ENCODE data around the gene ARPP19.
A peak's percentile ranks its signal among the peaks of the same experiment; 100 is the strongest.
"Not testable (repeated sequence)": the region's sequence is repeated elsewhere in the genome, so short reads cannot be mapped to it uniquely, and the experiment has no call there.

Gene ARPP19

DNA sequence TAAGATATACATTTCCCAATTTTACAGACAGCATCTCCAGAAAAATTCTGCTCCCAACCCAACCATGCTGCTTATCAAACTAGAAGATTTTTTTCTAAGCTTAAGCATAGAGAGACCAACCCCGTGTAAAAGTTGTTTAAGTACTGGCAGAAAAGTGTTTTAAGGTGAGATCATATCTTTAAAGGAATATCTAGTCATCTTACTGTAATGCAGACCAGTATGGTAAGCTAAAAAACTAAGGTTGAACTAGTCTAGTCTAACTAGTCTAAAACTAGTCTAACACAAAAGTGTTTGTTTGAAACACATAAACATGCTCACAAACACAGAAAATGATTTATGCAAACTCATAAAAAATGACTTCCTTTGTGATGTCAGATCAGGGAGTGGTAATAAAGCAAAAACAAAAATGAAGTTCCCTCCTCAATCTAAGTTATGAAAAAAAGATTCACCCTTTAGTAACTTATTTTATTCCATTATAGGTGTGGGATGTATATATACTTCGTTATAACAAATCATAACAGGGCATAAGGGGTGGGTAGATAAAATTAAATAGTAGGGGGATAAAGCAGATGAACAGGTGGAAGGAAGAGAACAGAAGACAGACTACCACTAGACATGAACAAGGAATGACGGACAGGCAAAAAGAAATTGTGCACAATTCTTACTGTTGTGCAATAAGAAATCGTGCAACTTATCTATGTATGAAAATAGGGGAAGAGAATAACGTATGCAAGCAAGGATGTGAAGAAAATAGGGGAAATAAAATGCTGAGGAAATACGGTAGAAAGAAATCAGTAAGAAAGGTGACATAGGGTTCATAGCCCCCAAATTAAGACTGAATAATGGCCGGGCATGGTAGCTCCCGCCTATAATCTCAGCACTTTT lies 50.1 kb downstream of the ARPP19 start:
- intact Hi-C loops (cut with DNase I): no loop called here
- DNase-seq: no peak

DNA sequence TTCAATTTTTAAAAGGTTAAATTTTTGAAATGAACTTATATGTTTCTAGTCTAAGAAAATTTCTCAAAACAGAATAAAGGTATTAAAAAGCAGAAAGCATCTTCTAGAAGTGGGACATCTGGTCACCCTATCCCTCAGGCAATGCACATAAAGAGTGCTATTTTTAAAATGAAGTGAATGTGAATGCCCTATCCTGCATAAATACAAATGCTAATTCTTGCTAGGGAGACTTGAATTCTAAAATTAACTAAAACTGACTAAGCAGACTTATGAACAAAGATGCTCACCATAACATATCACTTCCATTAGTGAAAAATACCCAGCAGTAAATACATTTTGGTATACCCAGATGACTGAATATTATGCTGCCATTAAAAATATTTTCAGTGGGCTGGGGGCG lies 51.8 kb downstream of the ARPP19 start:
- DNase-seq: no peak
- intact Hi-C loops (cut with DNase I): no loop called here

DNA sequence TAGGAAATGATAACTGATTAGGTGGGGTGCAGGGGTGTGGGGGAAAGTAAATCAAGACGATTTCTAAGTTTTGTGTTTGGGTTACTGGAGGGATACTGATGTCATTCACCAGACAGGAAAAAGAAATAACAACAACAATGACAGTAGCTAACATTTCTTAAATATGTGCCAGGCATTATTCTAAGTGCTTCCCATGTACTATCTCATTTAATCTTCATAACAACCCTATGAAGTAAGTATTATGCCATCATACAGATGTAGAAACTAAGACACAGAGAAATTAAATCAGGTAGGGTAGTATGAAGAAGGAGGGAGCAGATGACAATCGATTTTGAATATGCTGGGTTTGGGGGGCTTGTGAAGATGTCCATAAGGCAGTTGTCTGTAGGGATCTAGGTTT lies 53.5 kb downstream of the ARPP19 start:
- intact Hi-C loops (cut with DNase I): no loop called here
- DNase-seq: no peak

DNA sequence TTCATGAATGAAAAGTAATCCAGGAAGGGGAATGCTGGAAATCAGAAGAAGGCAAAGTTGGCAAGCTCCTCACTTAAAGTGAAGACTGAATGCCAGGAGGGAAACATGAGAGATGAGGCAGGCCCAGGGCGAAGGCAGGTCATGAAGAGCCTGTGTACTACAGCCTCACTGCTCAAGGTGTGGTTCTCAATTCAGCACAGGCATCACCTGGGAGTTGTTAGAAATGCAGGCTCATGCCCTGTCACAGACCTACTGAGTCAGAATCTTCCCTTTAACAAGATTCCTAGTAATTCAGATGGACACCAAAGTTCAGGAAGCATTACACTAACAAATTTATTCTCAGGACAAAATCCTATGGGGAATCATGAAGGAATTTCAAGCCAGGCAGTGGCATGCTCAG lies 54.3 kb downstream of the ARPP19 start:
- DNase-seq: no peak
- intact Hi-C loops (cut with DNase I): no loop called here

DNA sequence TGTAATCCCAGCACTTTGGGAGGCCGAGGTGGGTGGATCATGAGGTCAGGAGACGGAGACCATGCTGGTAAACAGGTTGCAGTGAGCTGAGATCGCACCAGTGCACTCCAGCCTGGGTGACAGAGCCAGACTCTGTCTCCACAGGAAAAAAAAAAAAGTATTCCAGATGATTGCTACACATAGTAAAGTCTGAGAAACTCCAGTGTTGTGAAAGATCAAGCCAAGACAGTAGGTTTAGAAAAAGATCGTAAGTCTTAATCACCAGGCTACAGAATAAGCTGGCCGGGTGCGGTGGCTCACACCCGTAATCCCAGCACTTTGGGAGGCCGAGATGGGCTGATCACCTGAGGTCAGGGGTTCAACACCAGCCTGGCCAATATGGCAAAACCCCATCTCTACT lies 56.0 kb downstream of the ARPP19 start:
- DNase-seq; intact Hi-C loops (cut with DNase I): not testable (repeated sequence)

DNA sequence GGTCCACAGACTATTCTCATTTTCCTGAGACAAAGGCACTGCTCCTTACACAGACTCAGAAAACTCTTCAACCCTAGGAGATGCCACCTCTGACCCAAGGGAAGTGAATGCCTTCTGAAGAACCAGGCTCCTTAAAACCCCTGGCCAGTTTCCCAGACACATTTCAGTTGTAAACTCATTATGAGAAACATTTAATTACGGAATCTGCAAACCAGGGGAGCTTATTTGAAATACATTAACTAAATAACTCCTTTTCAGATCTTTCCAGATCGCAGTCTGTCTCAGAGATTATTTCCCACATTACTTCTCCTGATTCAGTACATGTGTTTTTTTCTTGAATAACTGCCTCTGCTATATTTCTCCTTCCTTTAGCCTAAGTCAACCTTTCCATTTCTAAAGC lies 57.7 kb downstream of the ARPP19 start:
- DNase-seq: no peak
- intact Hi-C loops (cut with DNase I): no loop called here

DNA sequence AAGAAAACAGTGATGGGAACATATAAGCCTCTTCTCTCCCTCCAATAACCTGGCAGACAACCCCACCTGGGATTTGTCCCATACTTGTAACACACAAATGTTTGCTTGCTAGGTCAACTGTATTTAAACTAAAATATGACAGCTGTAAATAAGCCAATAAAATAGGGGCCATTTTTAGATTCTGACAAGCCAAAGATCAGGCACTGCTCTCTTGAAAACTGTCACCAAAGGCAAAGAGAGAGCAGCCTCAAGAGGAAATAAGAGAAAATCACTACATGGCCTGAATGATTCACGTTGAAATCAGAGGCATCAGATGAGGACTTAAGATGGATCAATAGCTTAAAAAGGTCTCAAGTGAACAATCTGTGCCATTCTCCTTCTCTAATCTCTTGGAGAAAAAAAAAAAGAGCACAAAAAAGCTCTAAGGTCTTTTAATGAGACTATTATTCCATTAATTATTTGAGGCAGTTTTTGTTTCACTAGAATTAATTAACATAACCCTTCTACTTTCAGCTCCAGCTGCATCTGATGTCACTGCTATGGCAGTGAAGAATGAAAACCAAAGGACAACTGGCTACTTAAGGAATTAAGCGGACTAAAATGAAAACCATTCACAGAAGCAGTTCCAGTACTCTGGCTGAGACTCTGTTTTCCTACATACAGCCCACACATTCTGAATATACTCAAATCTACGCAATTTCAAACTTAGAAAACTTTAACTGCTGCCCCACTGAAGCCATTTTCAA lies 59.2 kb downstream of the ARPP19 start:
- intact Hi-C loops (cut with DNase I): no loop called here
- no peak for DNase-seq

DNA sequence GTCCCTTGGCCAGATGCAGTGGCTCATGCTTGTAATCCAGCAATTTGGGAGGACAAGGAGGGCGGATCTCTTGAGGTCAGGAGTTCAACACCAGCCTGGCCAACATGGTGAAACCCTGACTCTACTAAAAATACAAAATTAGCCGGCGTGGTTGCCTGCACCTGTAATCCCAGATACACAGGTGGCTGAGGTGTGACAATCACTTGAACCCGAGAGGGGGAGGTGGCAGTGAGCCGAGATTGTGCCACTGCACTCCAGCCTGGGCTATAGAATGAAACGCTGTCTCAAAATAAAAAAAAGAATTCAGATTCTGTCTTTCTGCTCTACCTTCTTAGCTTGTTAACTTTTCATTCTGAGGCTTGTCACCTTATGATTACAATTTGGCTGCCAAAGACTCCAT lies 62.3 kb downstream of the ARPP19 start:
- intact Hi-C loops (cut with DNase I): no loop called here

DNA sequence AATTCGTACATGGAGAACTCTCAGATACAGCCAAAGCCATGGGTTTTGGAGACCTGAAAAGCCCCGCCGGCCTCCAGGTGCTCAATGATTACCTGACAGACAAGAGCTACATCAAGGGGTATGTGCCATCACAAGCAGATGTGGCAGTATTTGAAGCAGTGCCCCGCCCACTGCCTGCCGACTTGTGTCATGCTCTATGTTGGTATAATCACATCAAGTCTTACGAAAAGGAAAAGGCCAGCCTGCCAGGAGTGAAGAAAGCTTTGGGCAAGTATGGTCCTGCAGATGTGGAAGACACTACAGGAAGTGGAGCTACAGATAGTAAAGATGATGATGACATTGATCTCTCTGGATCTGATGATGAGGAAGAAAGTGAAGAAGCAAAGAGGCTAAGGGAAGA lies 63.7 kb downstream of the ARPP19 start:
- intact Hi-C loops (cut with DNase I): no loop called here
- DNase-seq: peak in 1 of 10 donors; percentile 65

More for the DNA sequence above, 62.3 kb downstream of the ARPP19 start:
- DNase-seq: no peak

DNA sequence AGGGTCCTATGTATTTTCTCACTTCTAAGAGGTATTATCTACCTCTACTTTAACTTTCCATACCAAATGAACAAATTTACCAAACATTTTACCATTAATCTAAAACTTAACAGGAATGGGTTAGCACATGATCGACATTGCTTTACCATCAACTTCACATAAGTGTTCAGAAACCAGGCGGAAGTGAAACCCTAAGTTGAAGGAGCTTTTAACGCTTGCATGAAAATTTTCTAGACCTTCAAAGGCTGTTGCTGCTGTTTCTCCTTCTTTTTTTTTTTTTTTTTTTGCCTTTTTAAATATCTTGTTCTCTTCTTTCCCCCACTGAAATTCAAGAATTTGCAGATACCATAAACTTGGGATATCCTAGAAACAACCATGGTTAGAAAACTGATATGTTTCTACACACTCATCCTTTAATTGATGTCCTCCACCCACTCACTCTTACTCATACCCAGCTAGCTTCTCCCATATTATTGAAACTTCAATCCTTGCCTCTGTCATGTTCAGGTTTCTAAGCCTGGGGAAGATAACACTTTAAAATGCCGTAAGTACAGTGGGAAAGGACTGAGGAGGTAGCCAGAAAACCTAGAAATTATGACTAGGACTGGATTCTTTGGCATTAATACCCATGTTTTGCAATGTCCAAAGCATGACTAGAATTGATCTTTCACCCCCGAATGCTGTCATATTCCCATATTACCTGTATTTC lies 64.9 kb downstream of the ARPP19 start:
- no peak for DNase-seq
- intact Hi-C loops (cut with DNase I): no loop called here

DNA sequence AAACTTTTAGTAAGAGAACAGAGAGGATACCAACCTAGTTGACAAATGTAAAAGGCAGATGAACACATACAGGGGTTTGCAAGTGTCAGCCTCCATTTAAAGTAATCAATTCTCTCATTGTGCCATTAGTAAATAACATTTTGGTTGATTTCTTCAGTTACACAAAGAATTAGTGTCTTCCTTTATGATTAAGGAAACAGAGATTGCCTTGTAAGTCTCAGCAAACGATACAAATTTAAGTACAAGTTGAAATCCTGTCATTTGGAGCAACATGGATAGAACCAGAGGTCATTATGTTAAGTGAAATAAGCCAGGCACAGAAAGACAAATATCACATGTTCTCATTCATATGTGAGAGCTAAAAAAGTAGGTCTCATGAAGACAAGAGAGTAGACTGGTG lies 66.2 kb downstream of the ARPP19 start:
- intact Hi-C loops (cut with DNase I): no loop called here
- no peak for DNase-seq

DNA sequence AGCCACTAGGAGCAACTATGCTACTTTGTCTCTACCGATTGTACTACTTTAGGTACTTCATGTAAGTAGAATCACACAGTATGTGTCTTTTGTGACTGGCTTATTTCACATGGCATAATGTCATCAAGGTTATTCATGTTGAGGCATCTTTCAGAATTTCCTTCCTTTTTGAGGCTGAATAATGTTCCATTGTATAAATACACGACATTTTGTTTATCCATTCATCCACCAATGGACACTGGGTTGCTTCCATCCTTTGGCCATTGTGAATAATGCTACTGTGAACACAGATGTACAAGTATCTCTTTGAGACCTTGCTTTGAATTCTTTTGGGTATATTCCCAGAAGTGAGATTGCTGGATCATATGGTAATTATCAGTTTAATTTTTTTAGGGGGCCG lies 69.3 kb downstream of the ARPP19 start:
- intact Hi-C loops (cut with DNase I): no loop called here
- no peak for DNase-seq

DNA sequence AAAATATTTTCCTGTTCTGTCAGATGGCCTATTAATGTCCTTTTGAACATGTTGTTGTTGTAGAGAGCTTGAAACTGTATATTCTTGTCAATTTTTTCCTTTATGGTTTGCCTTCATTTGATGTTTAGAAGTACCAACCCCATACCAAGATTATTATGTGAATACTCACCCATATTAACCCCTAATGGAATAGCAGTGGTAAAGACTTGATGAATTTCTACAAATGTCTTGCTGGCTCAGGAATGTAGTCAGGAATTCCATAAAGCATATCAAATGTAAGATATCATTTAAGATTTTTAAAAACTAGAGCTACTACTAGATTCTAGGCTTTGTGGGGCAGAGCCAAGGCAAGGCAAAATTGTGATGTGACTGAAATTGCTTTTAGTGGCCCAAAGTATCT lies 70.1 kb downstream of the ARPP19 start:
- DNase-seq: no peak
- intact Hi-C loops (cut with DNase I): no loop called here
